H9 (cell line): ENCODE results near the gene TLK2. TPM values are rescaled to one million over a fixed set of nuclear protein-coding genes. Genes with fewer than 3 reads are reported as not detected.

Experiments used
- DNase-seq: peaks from one replicate; pipeline ENCODE4 v3.0.0-alpha.2; 2017
- H2AFZ ChIP-seq: one replicate; pipeline ENCODE4 v1.6.1; 2013; ENCODE audit warnings: mild to moderate bottlenecking, low read length, control low read depth, moderate library complexity
- H2AK5ac ChIP-seq: 2 replicates; pipeline ENCODE4 v1.6.1; 2013; ENCODE audit warnings: low read length, control low read depth, mixed read lengths; ENCODE audit not compliant: insufficient read length
- H2BK120ac ChIP-seq: one replicate; pipeline ENCODE4 v1.6.1; 2013; ENCODE audit warnings: low read depth, mild to moderate bottlenecking, low read length, control low read depth, inconsistent platforms; ENCODE audit not compliant: poor library complexity, severe bottlenecking
- H2BK12ac ChIP-seq: 2 replicates; pipeline ENCODE4 v1.6.1; 2013; ENCODE audit warnings: low read length, control low read depth, mixed read lengths, low read depth; ENCODE audit not compliant: insufficient read length
- H2BK15ac ChIP-seq: 2 replicates; pipeline ENCODE4 v1.6.1; 2013; ENCODE audit warnings: low read depth, low read length, control low read depth
- H2BK20ac ChIP-seq: one replicate; pipeline ENCODE4 v1.6.1; 2013; ENCODE audit warnings: low read depth, mild to moderate bottlenecking, low read length, control low read depth, inconsistent platforms; ENCODE audit not compliant: poor library complexity, severe bottlenecking
- H2BK5ac ChIP-seq: 2 replicates; pipeline ENCODE4 v1.6.1; 2013; ENCODE audit warnings: low read length, control low read depth, mixed read lengths; ENCODE audit not compliant: insufficient read length
- H3K14ac ChIP-seq: 2 replicates; pipeline ENCODE4 v1.6.1; 2013; ENCODE audit warnings: low read length, control low read depth; ENCODE audit not compliant: insufficient read depth
- H3K18ac ChIP-seq: 2 replicates; pipeline ENCODE4 v1.6.1; 2013; ENCODE audit warnings: low read depth, mild to moderate bottlenecking, mixed read lengths, low read length, control low read depth; ENCODE audit not compliant: insufficient read length
- H3K23ac ChIP-seq: 2 replicates; pipeline ENCODE4 v1.6.1; 2013; ENCODE audit warnings: low read length, control low read depth, mixed read lengths, low read depth; ENCODE audit not compliant: insufficient read length
- H3K23me2 ChIP-seq: 2 replicates; pipeline ENCODE4 v1.6.1; 2013; ENCODE audit warnings: low read depth, mild to moderate bottlenecking, mixed read lengths, low read length, control low read depth; ENCODE audit not compliant: insufficient read length, poor library complexity, severe bottlenecking
- H3K27ac ChIP-seq: 2 replicates; pipeline ENCODE4 v1.5.1; 2013; ENCODE audit warnings: low read length, control low read depth, mixed read lengths, low read depth; ENCODE audit not compliant: insufficient read length
- H3K27me3 ChIP-seq: 2 replicates; pipeline ENCODE4 v1.6.1; 2013; ENCODE audit warnings: low read length, control low read depth, inconsistent platforms; ENCODE audit not compliant: insufficient read depth
- H3K4ac ChIP-seq: 2 replicates; pipeline ENCODE4 v1.6.1; 2013; ENCODE audit warnings: low read depth, mild to moderate bottlenecking, control low read depth, inconsistent platforms, low read length, moderate library complexity
- H3K4me1 ChIP-seq: 2 replicates; pipeline ENCODE4 v1.6.1; 2013; ENCODE audit warnings: low read length, control low read depth, inconsistent platforms; ENCODE audit not compliant: insufficient read depth
- H3K4me2 ChIP-seq: 2 replicates; pipeline ENCODE4 v1.6.1; 2013; ENCODE audit warnings: low read length, control low read depth, mixed read lengths; ENCODE audit not compliant: insufficient read length, insufficient read depth
- H3K56ac ChIP-seq: 2 replicates; pipeline ENCODE4 v1.6.1; 2013; ENCODE audit warnings: low read depth, mild to moderate bottlenecking, mixed read lengths, low read length, control low read depth; ENCODE audit not compliant: insufficient read length
- H3K79me1 ChIP-seq: 2 replicates; pipeline ENCODE4 v1.6.1; 2013; ENCODE audit warnings: low read depth, mild to moderate bottlenecking, moderate library complexity, low read length, control low read depth, inconsistent platforms; ENCODE audit not compliant: insufficient read depth, poor library complexity, severe bottlenecking
- H3K79me2 ChIP-seq: 2 replicates; pipeline ENCODE4 v1.6.1; 2013; ENCODE audit warnings: low read length, control low read depth, inconsistent platforms; ENCODE audit not compliant: insufficient read depth
- H3K9ac ChIP-seq: 2 replicates; pipeline ENCODE4 v1.6.1; 2013; ENCODE audit warnings: low read length, control low read depth, mixed read lengths; ENCODE audit not compliant: insufficient read length; ENCODE audit errors: extremely low read depth
- H3K9me3 ChIP-seq: one replicate; pipeline ENCODE4 v1.6.1; 2013; ENCODE audit warnings: low read depth, low read length, inconsistent platforms; ENCODE audit not compliant: control insufficient read depth
- H3T11ph ChIP-seq: one replicate; pipeline ENCODE4 v1.6.1; 2013; ENCODE audit warnings: mild to moderate bottlenecking, low read length, control low read depth, inconsistent platforms
- H4K20me1 ChIP-seq: one replicate; pipeline ENCODE4 v1.6.1; 2013; ENCODE audit not compliant: control insufficient read depth, insufficient read length, insufficient read depth
- H4K5ac ChIP-seq: 2 replicates; pipeline ENCODE4 v1.6.1; 2013; ENCODE audit warnings: low read depth, mild to moderate bottlenecking, mixed read lengths, low read length, control low read depth; ENCODE audit not compliant: insufficient read length
- H4K8ac ChIP-seq: replicated peaks from 2 replicates; pipeline ENCODE4 v1.6.1; 2013; ENCODE audit warnings: low read length, control low read depth, mixed read lengths, low read depth; ENCODE audit not compliant: insufficient read length
- H4K91ac ChIP-seq: 2 replicates; pipeline ENCODE4 v1.6.1; 2013; ENCODE audit warnings: low read depth, mild to moderate bottlenecking, moderate library complexity, mixed read lengths, low read length, control low read depth; ENCODE audit not compliant: insufficient read length
- H3K27ac Mint-ChIP-seq, 3 experiments: 2 replicates in 2 of 3; 3 replicates in 1 of 3; pipeline ENCODE4 v1.8.0; 2020 to 2021; ENCODE audit warnings: mixed read lengths in 3 of 3, mild to moderate bottlenecking in 1 of 3, moderate library complexity in 1 of 3
- H3K27me3 Mint-ChIP-seq: 2 replicates; pipeline ENCODE4 v1.8.0; 2021; ENCODE audit warnings: low read depth, mild to moderate bottlenecking, moderate library complexity, mixed read lengths
- H3K36me3 Mint-ChIP-seq, 3 experiments: 2 replicates in 2 of 3; 3 replicates in 1 of 3; pipeline ENCODE4 v1.8.0; 2020 to 2021; ENCODE audit warnings: low read depth in 3 of 3, mixed read lengths in 3 of 3; ENCODE audit not compliant: insufficient read depth in 1 of 3
- H3K4me1 Mint-ChIP-seq, 2 experiments: 2 replicates each; pipeline ENCODE4 v1.8.0; 2020; ENCODE audit warnings: mixed read lengths in 2 of 2
- H3K4me3 Mint-ChIP-seq, 2 experiments: 2 replicates in 1 of 2; 3 replicates in 1 of 2; pipeline ENCODE4 v1.8.0; 2020 to 2021; ENCODE audit warnings: mild to moderate bottlenecking in 2 of 2, mixed read lengths in 2 of 2, moderate library complexity in 1 of 2
- H3K9me3 Mint-ChIP-seq, 2 experiments: 2 replicates in 1 of 2; 3 replicates in 1 of 2; pipeline ENCODE4 v1.8.0; 2020; ENCODE audit warnings: mild to moderate bottlenecking in 2 of 2, mixed read lengths in 2 of 2, moderate library complexity in 1 of 2
- WGBS: extraction: QIAGEN DNeasy Blood & Tissue Kit; methylation state at CpG from one replicate; pipeline ENCODE4 v1.1.7; 2013; ENCODE audit warnings: missing lambda C conversion rate, low lambda C conversion rate, mixed read lengths; ENCODE audit not compliant: insufficient read length; ENCODE audit errors: extremely low coverage; 5-methylcytosine and 5-hydroxymethylcytosine counted together
- total RNA-seq: library from RNA; stranded (reverse); gene quantifications from 2 replicates; pipeline ENCODE4 v1.2.1, GENCODE V29; 2021
- TF ChIP-seq, protein P1 (sequence below): fragments of 200-600 bp; sonication (generic); conservative IDR thresholded peaks from 3 replicates; pipeline ENCODE4 v1.8.0; 2021; ENCODE audit warnings: antibody characterized with exemption, mild to moderate bottlenecking

TLK2 gene
- total RNA-seq, 1 experiment from 2014 or later, result 63.7 TPM

GRCh38 chr17:62619417-62620155 is 141.0 kb downstream of the TLK2 start:
- no peak overlapping the region for H3K56ac ChIP-seq
- no peak overlapping the region for H2AK5ac ChIP-seq
- H4K91ac ChIP-seq, result no peak overlapping the region
- Mint-ChIP-seq H3K27ac (peak overlapping the region in 2 of 3 experiments; percentile 75 to 83; a peak in 2 of 7 replicates), H3K36me3 (peaks cover 0 to 21% (median 8%) of the 10 kb centered on the region in 3 experiments; a peak in 5 of 7 replicates), H3K27me3 (no peaks in the 10 kb centered on the region), H3K4me3 (no peak overlapping the region), H3K9me3 (no peaks in the 10 kb centered on the region), H3K4me1 (peaks cover 26% of the 10 kb centered on the region in 2 experiments)
- H3K23ac ChIP-seq, result no peak overlapping the region
- no peaks in the 10 kb centered on the region for H3K27me3 ChIP-seq
- no peak overlapping the region for H2AFZ ChIP-seq
- no peak overlapping the region for H2BK12ac ChIP-seq
- WGBS, result no CpG with 5 or more reads among the region's 10 CpGs
- H3K79me2 ChIP-seq, result no peaks in the 10 kb centered on the region
- H3K4me1 ChIP-seq, result no peaks in the 10 kb centered on the region
- H4K5ac ChIP-seq, result no peak overlapping the region
- H2BK120ac ChIP-seq, result no peak overlapping the region
- no peaks in the 10 kb centered on the region for H4K20me1 ChIP-seq
- H3K14ac ChIP-seq, result no peak overlapping the region
- H3K23me2 ChIP-seq, result no peaks in the 10 kb centered on the region
- no peak overlapping the region for H2BK5ac ChIP-seq
- TF ChIP-seq, protein P1, sequence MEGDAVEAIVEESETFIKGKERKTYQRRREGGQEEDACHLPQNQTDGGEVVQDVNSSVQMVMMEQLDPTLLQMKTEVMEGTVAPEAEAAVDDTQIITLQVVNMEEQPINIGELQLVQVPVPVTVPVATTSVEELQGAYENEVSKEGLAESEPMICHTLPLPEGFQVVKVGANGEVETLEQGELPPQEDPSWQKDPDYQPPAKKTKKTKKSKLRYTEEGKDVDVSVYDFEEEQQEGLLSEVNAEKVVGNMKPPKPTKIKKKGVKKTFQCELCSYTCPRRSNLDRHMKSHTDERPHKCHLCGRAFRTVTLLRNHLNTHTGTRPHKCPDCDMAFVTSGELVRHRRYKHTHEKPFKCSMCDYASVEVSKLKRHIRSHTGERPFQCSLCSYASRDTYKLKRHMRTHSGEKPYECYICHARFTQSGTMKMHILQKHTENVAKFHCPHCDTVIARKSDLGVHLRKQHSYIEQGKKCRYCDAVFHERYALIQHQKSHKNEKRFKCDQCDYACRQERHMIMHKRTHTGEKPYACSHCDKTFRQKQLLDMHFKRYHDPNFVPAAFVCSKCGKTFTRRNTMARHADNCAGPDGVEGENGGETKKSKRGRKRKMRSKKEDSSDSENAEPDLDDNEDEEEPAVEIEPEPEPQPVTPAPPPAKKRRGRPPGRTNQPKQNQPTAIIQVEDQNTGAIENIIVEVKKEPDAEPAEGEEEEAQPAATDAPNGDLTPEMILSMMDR, result no peak
- no peak overlapping the region for H3K9ac ChIP-seq
- H3K4me2 ChIP-seq, result no peak overlapping the region
- H3K18ac ChIP-seq, result no peak overlapping the region
- H3K27ac ChIP-seq, result no peak overlapping the region
- peak; percentile 35 for DNase-seq
- no peak overlapping the region for H3T11ph ChIP-seq
- H4K8ac ChIP-seq, result no peak overlapping the region
- no peak overlapping the region for H2BK20ac ChIP-seq
- no peak overlapping the region for H2BK15ac ChIP-seq
- no peaks in the 10 kb centered on the region for H3K79me1 ChIP-seq
- H3K9me3 ChIP-seq, result no peaks in the 10 kb centered on the region
- H3K4ac ChIP-seq, result no peak overlapping the region
